Neuronal stem cell (in vitro differentiated cells): ENCODE measurements around the gene ECSCR.
"Not testable (repeated sequence)": the region's sequence is repeated elsewhere in the genome, so short reads cannot be mapped to it uniquely, and the experiment has no call there.

ENCODE experiments used
- DNase-seq: peaks from one replicate; pipeline ENCODE4 v3.0.0-alpha.2; 2013; ENCODE audit warnings: low spot score
- H2AFZ ChIP-seq: one replicate; pipeline ENCODE4 v1.6.1; 2013; ENCODE audit warnings: mild to moderate bottlenecking, low read length, inconsistent platforms
- H2AK5ac ChIP-seq: 2 replicates; pipeline ENCODE4 v1.6.1; 2013; ENCODE audit warnings: low read depth, mild to moderate bottlenecking, inconsistent platforms, low read length, moderate library complexity, mixed read lengths
- H2BK120ac ChIP-seq: 2 replicates; pipeline ENCODE4 v1.6.1; 2013; ENCODE audit warnings: low read depth, mild to moderate bottlenecking, inconsistent platforms, low read length, moderate library complexity, mixed read lengths
- H2BK12ac ChIP-seq: one replicate; pipeline ENCODE4 v1.6.1; 2013; ENCODE audit warnings: low read length, inconsistent platforms
- H2BK15ac ChIP-seq: 2 replicates; pipeline ENCODE4 v1.6.1; 2013; ENCODE audit warnings: mild to moderate bottlenecking, low read length, inconsistent platforms, mixed read lengths
- H2BK5ac ChIP-seq: one replicate; pipeline ENCODE4 v1.6.1; 2013; ENCODE audit warnings: inconsistent platforms, mild to moderate bottlenecking, low read length, moderate library complexity
- H3K14ac ChIP-seq: one replicate; pipeline ENCODE4 v1.6.1; 2013; ENCODE audit warnings: low read length, inconsistent platforms
- H3K18ac ChIP-seq: 2 replicates; pipeline ENCODE4 v1.6.1; 2013; ENCODE audit warnings: low read length, inconsistent platforms
- H3K23ac ChIP-seq: 2 replicates; pipeline ENCODE4 v1.6.1; 2013; ENCODE audit warnings: low read depth, mild to moderate bottlenecking, mixed read lengths, low read length, inconsistent platforms; ENCODE audit not compliant: poor library complexity
- H3K27ac ChIP-seq: replicated peaks from 3 replicates; pipeline ENCODE4 v1.5.1; 2013; ENCODE audit warnings: low read length, inconsistent platforms
- H3K27me3 ChIP-seq, 3 experiments: 2 replicates each; pipeline ENCODE4 v1.6.1; 2013; ENCODE audit warnings: low read length in 3 of 3, mild to moderate bottlenecking in 2 of 3, inconsistent platforms in 1 of 3, low read depth in 1 of 3, mixed read lengths in 1 of 3, moderate library complexity in 1 of 3; ENCODE audit not compliant: control insufficient read depth in 3 of 3, insufficient read depth in 3 of 3
- H3K36me3 ChIP-seq, 2 donors: replicated peaks in 1 of 2; 2 replicates each; pipeline ENCODE4 v1.6.1; 2013; ENCODE audit warnings: low read length in 2 of 2; ENCODE audit not compliant: control insufficient read depth in 2 of 2, insufficient read depth in 2 of 2
- H3K4ac ChIP-seq: 2 replicates; pipeline ENCODE4 v1.6.1; 2013; ENCODE audit warnings: inconsistent platforms, mild to moderate bottlenecking, low read length, moderate library complexity
- H3K4me1 ChIP-seq, 2 donors: 1 replicate in 1 of 2; 2 replicates in 1 of 2; pipeline ENCODE4 v1.6.1; 2013; ENCODE audit warnings: low read length in 2 of 2, low read depth in 1 of 2; ENCODE audit not compliant: control insufficient read depth in 2 of 2, insufficient read depth in 1 of 2
- H3K4me2 ChIP-seq: one replicate; pipeline ENCODE4 v1.6.1; 2013; ENCODE audit warnings: mild to moderate bottlenecking, low read length, inconsistent platforms; ENCODE audit not compliant: insufficient read depth, poor library complexity, severe bottlenecking
- H3K4me3 ChIP-seq, 2 donors: 2 replicates each; pipeline ENCODE4 v1.5.1; 2013; ENCODE audit warnings: low read length in 2 of 2, mild to moderate bottlenecking in 2 of 2, inconsistent platforms in 1 of 2, moderate library complexity in 1 of 2
- H3K79me1 ChIP-seq: one replicate; pipeline ENCODE4 v1.6.1; 2013; ENCODE audit warnings: low read depth, mild to moderate bottlenecking, inconsistent platforms, low read length, moderate library complexity
- H3K9ac ChIP-seq: one replicate; pipeline ENCODE4 v1.6.1; 2013; ENCODE audit warnings: mild to moderate bottlenecking, low read depth, low read length, inconsistent platforms; ENCODE audit not compliant: poor library complexity
- H3K9me3 ChIP-seq, 2 donors: replicated peaks in 1 of 2; 2 replicates each; pipeline versions ENCODE3 to v1.6.1; 2013; ENCODE audit warnings: low read length in 2 of 2, mild to moderate bottlenecking in 2 of 2, inconsistent platforms in 1 of 2, low read depth in 1 of 2, mixed read lengths in 1 of 2, moderate library complexity in 1 of 2; ENCODE audit not compliant: control insufficient read depth in 2 of 2, insufficient read depth in 1 of 2
- H4K8ac ChIP-seq: one replicate; pipeline ENCODE4 v1.6.1; 2013; ENCODE audit warnings: low read depth, mild to moderate bottlenecking, inconsistent platforms, low read length, moderate library complexity
- H4K91ac ChIP-seq: one replicate; pipeline ENCODE4 v1.6.1; 2013; ENCODE audit warnings: low read length, low read depth, mild to moderate bottlenecking, inconsistent platforms; ENCODE audit not compliant: poor library complexity
- WGBS, 2 donors: extraction: QIAGEN DNeasy Blood & Tissue Kit; methylation state at CpG; one replicate each; pipeline ENCODE4 v1.1.7; 2013; ENCODE audit warnings: missing lambda C conversion rate in 2 of 2, mixed read lengths in 1 of 2; ENCODE audit not compliant: insufficient read length in 2 of 2, insufficient replicate concordance in 1 of 2; ENCODE audit errors: extremely low coverage in 2 of 2; 5-methylcytosine and 5-hydroxymethylcytosine counted together

ECSCR gene

GRCh38 chr5:139478657-139479423 lies 16.3 kb upstream of the ECSCR start:
- not testable (repeated sequence) for H3K4me2 ChIP-seq, H3K36me3 ChIP-seq, H3K27me3 ChIP-seq, H3K23ac ChIP-seq, H3K14ac ChIP-seq, H3K79me1 ChIP-seq, H3K27ac ChIP-seq, H4K91ac ChIP-seq, H3K4me1 ChIP-seq, H3K9ac ChIP-seq, H2BK120ac ChIP-seq, H2AK5ac ChIP-seq, DNase-seq, H2BK12ac ChIP-seq, H3K4me3 ChIP-seq, H2BK15ac ChIP-seq, H4K8ac ChIP-seq, H3K4ac ChIP-seq, H3K9me3 ChIP-seq, H3K18ac ChIP-seq
- Histone ChIP-seq H2AFZ (peak overlapping the region; percentile 5), H2BK5ac (peak overlapping the region; percentile 10)
- no CpG with 5 or more reads among the region's 9 CpGs for WGBS, 2 donors

- Histone ChIP-seq H3K27ac (no peak overlapping the region), H2BK15ac (peak overlapping the region; percentile 51), H3K18ac (no peak overlapping the region), H3K4me1 (peaks cover 12 to 25% of the 10 kb centered on the region in 2 donors), H3K79me1 (no peaks in the 10 kb centered on the region), H3K23ac (no peak overlapping the region), H3K27me3 (peaks cover 0 to 6% (median 0%) of the 10 kb centered on the region in 3 experiments), H3K14ac (no peak overlapping the region), H4K8ac (no peak overlapping the region), H4K91ac (no peak overlapping the region), H2AFZ (no peak overlapping the region), H3K4me3 (no peak overlapping the region), H2BK120ac (no peak overlapping the region), H3K4me2 (no peak overlapping the region), H3K4ac (no peak overlapping the region), H3K9me3 (no peaks in the 10 kb centered on the region), H3K36me3 (no peaks in the 10 kb centered on the region), H2AK5ac (no peak overlapping the region), H2BK12ac (no peak overlapping the region), H3K9ac (no peak overlapping the region), H2BK5ac (no peak overlapping the region)
- no CpG with 5 or more reads among the region's 13 CpGs for WGBS, 2 donors
- DNase-seq: no peak
Measured at GRCh38 chr5:139475865-139476617, 13.5 kb upstream of the ECSCR start.

GRCh38 chr5:139474890-139475791 lies 12.6 kb upstream of the ECSCR start:
- no peak overlapping the region for H2AFZ ChIP-seq
- peak overlapping the region; percentile 53 for H2AK5ac ChIP-seq
- H4K8ac ChIP-seq: no peak overlapping the region
- no peak overlapping the region for H3K9ac ChIP-seq
- H3K4me2 ChIP-seq: no peak overlapping the region
- H3K79me1 ChIP-seq: no peaks in the 10 kb centered on the region
- H3K4me3 ChIP-seq: peak overlapping the region in 1 of 2 donors; percentile 2
- H3K4me1 ChIP-seq: peaks cover 12 to 25% of the 10 kb centered on the region in 2 donors
- H3K9me3 ChIP-seq: no peaks in the 10 kb centered on the region
- H2BK120ac ChIP-seq: peak overlapping the region; percentile 21
- H2BK5ac ChIP-seq: no peak overlapping the region
- peak overlapping the region; percentile 10 for H3K4ac ChIP-seq
- H3K27ac ChIP-seq: no peak overlapping the region
- no peak overlapping the region for H4K91ac ChIP-seq
- no peaks in the 10 kb centered on the region for H3K36me3 ChIP-seq
- no CpG with 5 or more reads among the region's 13 CpGs for WGBS, 2 donors
- peak overlapping the region; percentile 72 for H3K14ac ChIP-seq
- no peak overlapping the region for H3K23ac ChIP-seq
- H2BK12ac ChIP-seq: peak overlapping the region; percentile 87
- peaks cover 0 to 6% (median 0%) of the 10 kb centered on the region in 3 experiments for H3K27me3 ChIP-seq
- peak overlapping the region; percentile 51 for H2BK15ac ChIP-seq
- peak overlapping the region; percentile 81 for H3K18ac ChIP-seq
- no peak for DNase-seq
